Skin of body (tissue), 3 donors: ENCODE results near the gene AKT2. TPM values are rescaled to one million over a fixed set of nuclear protein-coding genes. Genes with fewer than 3 reads are reported as not detected.
A peak's percentile ranks its signal among the peaks of the same experiment; 100 is the strongest.

Experiments
- DNase-seq: peaks from one replicate; lab custom pipeline; 2025; lab: John Stamatoyannopoulos, UW
- small RNA-seq: library from RNA; depleted of rRNA; stranded (forward); fragments of <200 nt; gene quantifications from one replicate; pipeline ENCODE3, GENCODE V24; 2014; ENCODE audit warnings: low replicate concordance
- total RNA-seq: library from RNA; depleted of rRNA; stranded (reverse); fragments of >200 nt; gene quantifications from one replicate; pipeline ENCODE4 v1.2.3, GENCODE V29; 2014

AKT2 gene
- total RNA-seq, 1 donor from 2014 or later, result 94.4 TPM

DNA sequence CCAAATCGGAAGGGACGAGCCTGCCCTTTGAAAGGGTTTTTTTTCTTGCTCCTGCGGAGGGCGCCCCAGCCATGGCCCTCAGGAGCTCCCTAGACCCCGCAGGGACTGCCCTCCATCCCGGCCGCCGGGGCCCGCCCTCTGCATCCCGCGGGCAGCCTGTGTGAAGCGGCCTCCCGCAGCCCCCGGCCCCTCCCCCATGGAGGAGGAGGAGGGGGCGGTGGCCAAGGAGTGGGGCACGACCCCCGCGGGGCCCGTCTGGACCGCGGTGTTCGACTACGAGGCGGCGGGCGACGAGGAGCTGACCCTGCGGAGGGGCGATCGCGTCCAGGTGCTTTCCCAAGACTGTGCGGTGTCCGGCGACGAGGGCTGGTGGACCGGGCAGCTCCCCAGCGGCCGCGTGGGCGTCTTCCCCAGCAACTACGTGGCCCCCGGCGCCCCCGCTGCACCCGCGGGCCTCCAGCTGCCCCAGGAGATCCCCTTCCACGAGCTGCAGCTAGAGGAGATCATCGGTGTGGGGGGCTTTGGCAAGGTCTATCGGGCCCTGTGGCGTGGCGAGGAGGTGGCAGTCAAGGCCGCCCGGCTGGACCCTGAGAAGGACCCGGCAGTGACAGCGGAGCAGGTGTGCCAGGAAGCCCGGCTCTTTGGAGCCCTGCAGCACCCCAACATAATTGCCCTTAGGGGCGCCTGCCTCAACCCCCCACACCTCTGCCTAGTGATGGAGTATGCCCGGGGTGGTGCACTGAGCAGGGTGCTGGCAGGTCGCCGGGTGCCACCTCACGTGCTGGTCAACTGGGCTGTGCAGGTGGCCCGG, 93.1 kb downstream of the AKT2 start:
- no peak for DNase-seq

- peak; percentile 59 for DNase-seq
Measured at GRCh38 chr19:40190891-40191835, 94.0 kb downstream of the AKT2 start, which contains the start of gene MAP3K10. Gene MAP3K10, plus strand, starts transcription at chr19:40191426. Its CDS starts 606 bp downstream, at chr19:40192032.

GRCh38 chr19:40184273-40184672, 100.9 kb downstream of the AKT2 start:
- DNase-seq, result no peak

Small RNA genes lying within 50 kb of the gene (small RNA-seq; reads per million reads assigned to genes)
- gene MIR641 (3.1 reads per million, percentile 89 among the genes with 10 or more reads in this experiment), gene RNU6-945P (not detected)

Other genes with a start within 250 kb of the AKT2 start
- gene ZNF780B, start 229.1 kb downstream of the AKT2 start, total RNA-seq, result 20.9 TPM
- gene ZNF780A, start 194.4 kb downstream of the AKT2 start, total RNA-seq, result 12.7 TPM
- gene MAP3K10, start 93.9 kb downstream of the AKT2 start, total RNA-seq, result 4.5 TPM
- not detected for gene TTC9B, start 67.0 kb downstream of the AKT2 start, total RNA-seq
- gene CCNP, start 58.7 kb downstream of the AKT2 start, total RNA-seq, result 0.39 TPM
- gene C19orf47, start 63.1 kb upstream of the AKT2 start, total RNA-seq, result 8.2 TPM
- gene PLD3, start 63.4 kb upstream of the AKT2 start, total RNA-seq, result 137 TPM
- gene HIPK4, start 104.8 kb upstream of the AKT2 start, total RNA-seq, result 0.10 TPM
- 5.2 TPM for gene PRX, start 128.0 kb upstream of the AKT2 start, total RNA-seq
- gene SERTAD1, start 140.6 kb upstream of the AKT2 start, total RNA-seq, result 10.6 TPM
- 30.8 TPM for gene SERTAD3, start 159.0 kb upstream of the AKT2 start, total RNA-seq
- 107 TPM for gene BLVRB, start 180.4 kb upstream of the AKT2 start, total RNA-seq
- gene SPTBN4, start 181.7 kb upstream of the AKT2 start, total RNA-seq, result 1.2 TPM